22Rv1 (cell line): ENCODE data around the gene EMX1.

Source experiments
- H3K27ac ChIP-seq: fragments of 450-650 bp; 2 replicates; pipeline ENCODE4 v1.5.1; 2017
- ZFX ChIP-seq: fragments of 450-650 bp; IDR thresholded peaks from 2 replicates; pipeline ENCODE4 v1.6.1; 2017; ENCODE audit warnings: antibody characterized with exemption, borderline replicate concordance
- TF ChIP-seq, protein P1 (sequence below): fragments of 450-650 bp; IDR thresholded peaks from 2 replicates; pipeline ENCODE4 v1.5.1; 2017; ENCODE audit warnings: mild to moderate bottlenecking

Gene EMX1

DNA sequence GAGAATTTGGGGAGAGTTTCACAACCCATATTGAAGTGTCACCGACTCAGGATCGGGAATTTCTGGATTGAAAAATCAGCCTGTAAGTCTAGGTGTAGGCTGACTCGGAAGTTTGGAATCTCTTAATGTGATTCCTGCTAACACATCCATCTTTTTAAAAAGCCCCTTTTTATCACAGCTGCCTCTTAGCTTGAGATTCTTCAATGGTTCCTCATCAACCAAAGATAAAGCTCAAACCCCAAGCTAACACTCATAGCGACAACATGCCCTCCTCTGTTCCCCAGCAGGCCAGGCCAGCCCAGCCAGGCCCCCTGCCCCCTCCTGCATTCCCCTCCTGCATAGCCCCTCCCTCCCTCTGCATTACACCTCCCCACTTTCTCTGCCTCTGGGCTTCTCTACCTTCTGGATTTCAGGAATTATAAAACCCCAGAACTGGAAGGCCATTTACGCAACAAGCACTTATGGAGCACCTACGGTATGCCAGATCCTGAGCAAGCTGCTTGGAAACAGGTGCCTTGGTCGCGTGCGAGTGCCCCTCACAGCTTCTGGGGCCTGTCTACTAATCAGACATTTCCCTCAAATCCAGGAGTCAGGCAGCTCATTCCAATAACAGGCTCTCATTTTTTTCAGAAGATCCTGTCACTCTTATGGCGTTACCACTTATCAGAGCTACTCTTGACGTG lies 63.4 kb downstream of the EMX1 start:
- H3K27ac ChIP-seq, result no peak overlapping the region
- TF ChIP-seq ZFX, result no peak
- TF ChIP-seq, protein P1, sequence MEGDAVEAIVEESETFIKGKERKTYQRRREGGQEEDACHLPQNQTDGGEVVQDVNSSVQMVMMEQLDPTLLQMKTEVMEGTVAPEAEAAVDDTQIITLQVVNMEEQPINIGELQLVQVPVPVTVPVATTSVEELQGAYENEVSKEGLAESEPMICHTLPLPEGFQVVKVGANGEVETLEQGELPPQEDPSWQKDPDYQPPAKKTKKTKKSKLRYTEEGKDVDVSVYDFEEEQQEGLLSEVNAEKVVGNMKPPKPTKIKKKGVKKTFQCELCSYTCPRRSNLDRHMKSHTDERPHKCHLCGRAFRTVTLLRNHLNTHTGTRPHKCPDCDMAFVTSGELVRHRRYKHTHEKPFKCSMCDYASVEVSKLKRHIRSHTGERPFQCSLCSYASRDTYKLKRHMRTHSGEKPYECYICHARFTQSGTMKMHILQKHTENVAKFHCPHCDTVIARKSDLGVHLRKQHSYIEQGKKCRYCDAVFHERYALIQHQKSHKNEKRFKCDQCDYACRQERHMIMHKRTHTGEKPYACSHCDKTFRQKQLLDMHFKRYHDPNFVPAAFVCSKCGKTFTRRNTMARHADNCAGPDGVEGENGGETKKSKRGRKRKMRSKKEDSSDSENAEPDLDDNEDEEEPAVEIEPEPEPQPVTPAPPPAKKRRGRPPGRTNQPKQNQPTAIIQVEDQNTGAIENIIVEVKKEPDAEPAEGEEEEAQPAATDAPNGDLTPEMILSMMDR, result no peak

DNA sequence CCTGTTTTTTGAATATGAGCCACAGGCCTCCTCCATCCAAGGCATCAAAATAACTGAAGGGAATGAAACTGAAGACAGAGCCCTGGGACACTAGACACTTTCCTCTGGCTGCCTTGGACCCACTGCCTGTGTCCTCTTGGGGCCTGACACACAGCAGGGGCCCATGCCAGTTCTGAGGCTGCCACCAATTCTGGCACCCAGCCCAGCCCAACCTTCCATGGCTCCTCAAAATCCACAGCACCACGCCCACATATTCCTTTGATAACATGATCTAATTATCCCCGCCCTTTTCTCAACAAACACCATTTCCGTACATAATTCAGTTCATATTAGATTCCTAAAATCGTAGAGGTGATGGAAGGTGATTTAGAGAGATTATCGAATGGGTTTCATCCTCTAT lies 64.2 kb downstream of the EMX1 start:
- H3K27ac ChIP-seq, result no peak overlapping the region
- TF ChIP-seq, protein P1, result no peak
- no peak for TF ChIP-seq ZFX

DNA sequence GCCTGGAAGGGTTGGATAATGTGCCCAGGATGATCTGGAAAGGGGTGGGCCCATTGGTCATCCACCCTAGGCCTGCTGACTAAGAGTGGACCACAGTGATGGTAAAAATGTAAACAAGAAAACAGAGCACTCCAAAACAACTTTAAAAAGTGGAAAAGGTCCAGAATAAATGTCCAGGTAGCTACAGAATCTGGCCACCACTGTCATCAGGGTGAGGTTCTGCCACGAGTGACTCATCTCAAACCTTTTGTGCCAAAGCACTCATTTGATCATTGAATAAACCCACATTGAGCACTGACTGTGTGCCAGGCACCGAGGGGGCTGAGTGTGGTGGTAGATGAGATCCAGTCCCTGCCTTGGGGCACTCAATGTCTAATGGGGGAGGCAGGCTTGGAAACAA lies 64.9 kb downstream of the EMX1 start:
- H3K27ac ChIP-seq, result no peak overlapping the region
- TF ChIP-seq, protein P1, result no peak
- no peak for TF ChIP-seq ZFX

DNA sequence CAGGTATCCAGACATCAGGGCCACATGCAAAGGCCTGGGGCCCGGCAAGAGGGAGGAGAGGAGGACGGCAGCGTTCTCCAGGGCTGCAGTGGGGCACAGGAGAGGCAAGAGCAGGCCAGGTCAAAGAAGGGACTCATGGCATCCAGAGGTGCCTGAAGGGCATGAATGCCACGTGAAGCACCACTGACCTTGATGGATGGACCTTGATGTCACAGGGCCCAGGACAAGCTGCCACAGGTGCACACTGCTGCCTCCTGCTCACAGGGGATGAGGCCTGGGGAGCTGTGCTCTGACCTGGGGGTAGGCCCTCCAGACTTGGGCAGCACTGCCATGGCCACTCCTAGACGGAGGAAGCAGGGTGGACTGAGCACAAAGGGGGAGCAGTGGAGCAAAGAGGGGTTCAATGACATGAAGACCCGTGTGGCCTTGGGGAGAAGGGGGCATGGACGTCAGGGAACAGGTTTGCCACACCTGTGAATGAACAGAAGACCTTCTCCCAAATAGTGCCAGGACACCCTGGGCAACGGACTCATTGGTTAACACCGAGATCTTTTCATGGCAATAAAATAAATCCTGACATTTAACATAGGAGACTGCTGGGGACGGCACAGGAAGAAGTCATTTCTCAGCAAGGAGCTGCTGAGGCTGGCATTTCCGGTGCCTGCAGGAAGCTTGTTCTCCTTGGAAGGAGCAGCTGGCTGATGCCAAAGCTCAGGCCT lies 65.6 kb downstream of the EMX1 start:
- TF ChIP-seq, protein P1, result no peak
- TF ChIP-seq ZFX, result no peak
- H3K27ac ChIP-seq, result no peak overlapping the region

DNA sequence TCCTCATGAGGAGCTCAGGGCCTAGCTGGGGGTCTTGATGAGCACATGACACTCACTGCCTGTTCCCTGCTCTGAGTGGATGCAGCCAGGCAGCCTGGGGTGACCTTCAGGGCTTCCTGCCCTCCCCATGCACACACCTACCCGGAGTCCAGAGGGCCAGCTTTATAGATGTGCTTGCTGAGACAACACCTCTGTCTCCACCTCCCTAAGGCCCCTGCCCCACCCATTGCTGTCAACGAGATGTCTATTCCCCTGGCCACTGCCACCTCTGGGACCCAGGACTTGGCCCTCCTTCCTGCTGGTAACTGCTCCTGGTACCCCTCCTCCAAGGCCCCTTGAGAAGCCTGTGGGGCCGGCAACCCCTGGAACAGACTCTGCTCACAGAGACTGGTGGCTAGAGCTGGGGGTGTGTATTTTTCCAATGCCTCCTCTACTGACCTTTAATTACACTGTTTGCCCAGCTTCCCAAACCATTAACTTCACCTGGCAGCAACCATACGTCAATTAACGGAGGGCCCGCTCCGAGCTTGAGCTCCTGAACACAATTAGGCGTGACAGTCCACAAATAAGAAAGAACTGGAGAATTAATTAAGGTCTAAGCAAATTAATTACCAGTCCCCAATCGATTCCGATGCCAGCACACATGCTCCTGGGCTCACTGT lies 66.3 kb downstream of the EMX1 start:
- H3K27ac ChIP-seq, result no peak overlapping the region
- no peak for TF ChIP-seq ZFX
- TF ChIP-seq, protein P1, result no peak

DNA sequence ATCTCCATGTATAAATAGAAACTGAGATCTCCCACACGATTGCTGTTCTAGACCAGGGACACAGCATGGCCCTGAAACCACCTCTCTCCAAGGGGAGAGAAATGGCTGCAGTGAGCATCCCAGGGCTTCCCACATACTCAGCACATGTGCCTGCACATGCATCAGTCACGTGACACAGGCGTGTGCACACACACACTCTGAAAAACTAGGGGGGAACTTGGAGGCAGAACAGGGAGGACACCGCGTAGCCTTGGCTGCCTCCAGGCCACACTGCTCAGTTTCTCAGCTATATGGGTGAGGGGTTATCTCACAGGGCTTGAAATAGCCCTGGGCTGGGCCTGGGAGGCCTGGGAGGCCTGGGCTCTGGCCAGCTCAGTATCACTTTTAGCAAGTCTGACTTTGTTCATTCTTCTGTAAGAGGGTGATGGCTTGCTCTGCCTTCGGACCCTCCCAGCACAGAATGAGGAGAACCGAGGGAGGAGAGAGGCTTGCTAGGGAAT lies 66.9 kb downstream of the EMX1 start:
- H3K27ac ChIP-seq, result no peak overlapping the region
- TF ChIP-seq ZFX, result no peak
- TF ChIP-seq, protein P1, result no peak
